H1 (cell line): ENCODE data around the gene CHTF18. TPM values are rescaled to one million over a fixed set of nuclear protein-coding genes. Genes with fewer than 3 reads are reported as not detected.

ENCODE experiments used
- CTCF ChIA-PET: fragments of 300-600 bp; sonication (Branson Sonifier 250); formaldehyde crosslinking; loops from one replicate; lab custom pipeline; 2021; ENCODE audit not compliant: partially characterized antibody; lab: Charles Lee
- POLR2A ChIA-PET: fragments of 300-600 bp; sonication (Branson Sonifier 250); formaldehyde crosslinking; loops from one replicate; lab custom pipeline; 2021; ENCODE audit warnings: inconsistent platforms; ENCODE audit not compliant: partially characterized antibody; lab: Charles Lee
- DNase-seq, 2 experiments: peaks; one replicate each; pipeline versions ENCODE4 v3.0.0 to v3.0.0-alpha.2; 2010 to 2022; ENCODE audit warnings: low spot score in 2 of 2, low read depth in 1 of 2, mixed read lengths in 1 of 2
- FAIRE-seq: peaks from 2 replicates; lab custom pipeline; 2011; peaks lifted over from hg19 to GRCh38; lab: Jason Lieb, UNC
- H2AFZ ChIP-seq: 2 replicates; pipeline ENCODE4 v1.8.1; 2012; ENCODE audit warnings: low read length, inconsistent platforms
- H2AK5ac ChIP-seq: 2 replicates; pipeline ENCODE4 v1.6.1; 2013; ENCODE audit warnings: low read depth, low read length
- H2BK120ac ChIP-seq: replicated peaks from 2 replicates; pipeline ENCODE3; 2013; ENCODE audit warnings: low read depth, low read length, inconsistent platforms
- H2BK12ac ChIP-seq: 2 replicates; pipeline ENCODE4 v1.6.1; 2013; ENCODE audit warnings: low read depth, low read length
- H2BK15ac ChIP-seq: 2 replicates; pipeline ENCODE4 v1.6.1; 2013; ENCODE audit warnings: low read length
- H2BK20ac ChIP-seq: 2 replicates; pipeline ENCODE4 v1.6.1; 2013; ENCODE audit warnings: low read length
- H2BK5ac ChIP-seq: 2 replicates; pipeline ENCODE4 v1.6.1; 2013; ENCODE audit warnings: low read depth, low read length
- H3K14ac ChIP-seq: 2 replicates; pipeline ENCODE4 v1.6.1; 2013; ENCODE audit warnings: inconsistent platforms; ENCODE audit not compliant: insufficient read length
- H3K18ac ChIP-seq: 2 replicates; pipeline ENCODE4 v1.6.1; 2013; ENCODE audit warnings: low read length; ENCODE audit errors: extremely low read depth
- H3K23ac ChIP-seq: 2 replicates; pipeline ENCODE4 v1.6.1; 2013; ENCODE audit warnings: inconsistent platforms; ENCODE audit not compliant: insufficient read length
- H3K23me2 ChIP-seq: 2 replicates; pipeline ENCODE4 v1.6.1; 2013; ENCODE audit warnings: low read depth, low read length
- H3K27ac ChIP-seq: 2 replicates; pipeline ENCODE4 v1.6.1; 2011; ENCODE audit warnings: low read depth, low read length, inconsistent platforms
- H3K27me3 ChIP-seq, 4 experiments: replicated peaks in 1 of 4; 1 replicate in 1 of 4; 2 replicates in 3 of 4; pipeline versions ENCODE4 v1.6.1 to v1.8.1; 2011 to 2013; ENCODE audit warnings: low read length in 3 of 4, mild to moderate bottlenecking in 3 of 4, inconsistent platforms in 2 of 4, mixed read lengths in 2 of 4, moderate library complexity in 1 of 4; ENCODE audit not compliant: control insufficient read depth in 3 of 4, insufficient read depth in 3 of 4; ENCODE audit errors: extremely low read depth in 1 of 4
- H3K36me3 ChIP-seq, 4 experiments: 2 replicates each; pipeline versions ENCODE4 v1.6.1 to v1.8.1; 2011 to 2013; ENCODE audit warnings: mild to moderate bottlenecking in 4 of 4, low read length in 3 of 4, moderate library complexity in 2 of 4, control low read depth in 1 of 4, inconsistent platforms in 1 of 4; ENCODE audit not compliant: insufficient read depth in 4 of 4, control insufficient read depth in 2 of 4
- H3K4ac ChIP-seq: replicated peaks from 2 replicates; pipeline ENCODE3; 2013; ENCODE audit warnings: low read length, low read depth, mixed read lengths, inconsistent platforms; ENCODE audit not compliant: insufficient read length
- H3K4me1 ChIP-seq, 4 experiments: replicated peaks in 1 of 4; 1 replicate in 1 of 4; 2 replicates in 3 of 4; pipeline versions ENCODE4 v1.6.1 to v1.8.1; 2011 to 2013; ENCODE audit warnings: low read length in 3 of 4, inconsistent platforms in 2 of 4, mixed read lengths in 1 of 4; ENCODE audit not compliant: insufficient read depth in 4 of 4, control insufficient read depth in 3 of 4
- H3K4me2 ChIP-seq, 2 experiments: 2 replicates each; pipeline versions ENCODE4 v1.6.1 to v1.8.1; 2011 to 2013; ENCODE audit warnings: low read depth in 2 of 2, low read length in 2 of 2, control low read depth in 1 of 2, inconsistent platforms in 1 of 2, mild to moderate bottlenecking in 1 of 2; ENCODE audit not compliant: insufficient read depth in 1 of 2
- H3K4me3 ChIP-seq, 4 experiments: fragments of 200-600, 300-600 bp in 1 of 4; sonication (generic), shearing (Covaris generic), sonication (Bioruptor Twin) in 1 of 4; 2 replicates each; pipeline versions ENCODE4 v1.5.1 to v1.8.1; 2011 to 2016; ENCODE audit warnings: low read length in 4 of 4, low read depth in 3 of 4, control low read depth in 2 of 4, inconsistent platforms in 2 of 4, mild to moderate bottlenecking in 2 of 4, mixed read lengths in 1 of 4, moderate library complexity in 1 of 4; ENCODE audit not compliant: insufficient read depth in 2 of 4; ENCODE audit errors: extremely low read depth in 1 of 4
- H3K56ac ChIP-seq: replicated peaks from 2 replicates; pipeline ENCODE3; 2013; ENCODE audit warnings: low read depth, mild to moderate bottlenecking, mixed read lengths, low read length, inconsistent platforms; ENCODE audit not compliant: insufficient read length
- H3K79me1 ChIP-seq: 2 replicates; pipeline ENCODE4 v1.6.1; 2013; ENCODE audit warnings: low read depth, low read length, control low read depth
- H3K79me2 ChIP-seq, 2 experiments: 2 replicates each; pipeline versions ENCODE4 v1.6.1 to v1.8.1; 2012 to 2013; ENCODE audit warnings: low read length in 2 of 2, mild to moderate bottlenecking in 2 of 2, inconsistent platforms in 1 of 2; ENCODE audit not compliant: insufficient read depth in 2 of 2, control insufficient read depth in 1 of 2
- H3K9ac ChIP-seq, 4 experiments: replicated peaks in 1 of 4; 1 replicate in 1 of 4; 2 replicates in 3 of 4; pipeline versions ENCODE4 v1.6.1 to v1.8.1; 2011 to 2013; ENCODE audit warnings: low read depth in 3 of 4, low read length in 3 of 4, control low read depth in 2 of 4, mild to moderate bottlenecking in 2 of 4, moderate library complexity in 2 of 4, inconsistent platforms in 1 of 4; ENCODE audit errors: extremely low read depth in 1 of 4
- H3K9me3 ChIP-seq, 2 experiments: 2 replicates each; pipeline versions ENCODE4 v1.6.1 to v1.8.1; 2012 to 2013; ENCODE audit warnings: mild to moderate bottlenecking in 2 of 2, moderate library complexity in 2 of 2, control low read depth in 1 of 2, inconsistent platforms in 1 of 2, low read depth in 1 of 2, low read length in 1 of 2, mixed read lengths in 1 of 2; ENCODE audit not compliant: insufficient read depth in 2 of 2
- H4K20me1 ChIP-seq, 2 experiments: replicated peaks in 1 of 2; 2 replicates each; pipeline versions ENCODE3 to v1.8.1; 2011 to 2013; ENCODE audit warnings: inconsistent platforms in 2 of 2, low read length in 2 of 2, mild to moderate bottlenecking in 1 of 2; ENCODE audit not compliant: insufficient read depth in 2 of 2, control insufficient read depth in 1 of 2
- H4K5ac ChIP-seq: 2 replicates; pipeline ENCODE4 v1.6.1; 2013; ENCODE audit warnings: low read length, low read depth, mixed read lengths, inconsistent platforms; ENCODE audit not compliant: insufficient read length
- H4K8ac ChIP-seq: 2 replicates; pipeline ENCODE4 v1.8.0; 2013; ENCODE audit warnings: mild to moderate bottlenecking, moderate library complexity, low read length, inconsistent platforms; ENCODE audit not compliant: insufficient read depth; ENCODE audit errors: extremely low read depth
- H4K91ac ChIP-seq: replicated peaks from 2 replicates; pipeline ENCODE3; 2013; ENCODE audit warnings: low read length, mixed read lengths, inconsistent platforms; ENCODE audit not compliant: insufficient read length
- BCL11A ChIP-seq, 2 experiments: IDR thresholded peaks; one replicate each; pipeline ENCODE4 v1.6.1; 2011; ENCODE audit warnings: low read depth in 2 of 2, low read length in 2 of 2, mild to moderate bottlenecking in 2 of 2
- CBX5 ChIP-seq: fragments of 300-800, 300-1000 bp; sonication (generic); IDR thresholded peaks from 2 replicates; pipeline ENCODE4 v1.7.1; 2016; ENCODE audit warnings: antibody characterized with exemption, low read length, low read depth
- CTBP2 ChIP-seq: IDR thresholded peaks from 2 replicates; pipeline ENCODE4 v1.7.0; 2011; ENCODE audit warnings: borderline replicate concordance, mild to moderate bottlenecking, moderate library complexity, mixed read lengths, low read length; ENCODE audit not compliant: insufficient read depth, insufficient read length
- JUN ChIP-seq: IDR thresholded peaks from 2 replicates; pipeline ENCODE4 v1.6.1; 2011; ENCODE audit warnings: low read depth, mild to moderate bottlenecking, improper control_type of control experiment, low read length
- NANOG ChIP-seq: IDR thresholded peaks from 2 replicates; pipeline ENCODE4 v1.6.1; 2011; ENCODE audit warnings: low read length, low read depth, mild to moderate bottlenecking, inconsistent platforms; ENCODE audit not compliant: insufficient read depth, poor library complexity, severe bottlenecking
- PHF8 ChIP-seq: fragments of 200-600 bp; sonication (generic); conservative IDR thresholded peaks from 2 replicates; pipeline ENCODE4 v1.7.1; 2012; ENCODE audit warnings: low read depth, mild to moderate bottlenecking, inconsistent platforms, low read length, moderate library complexity
- SIN3A ChIP-seq, 2 experiments: IDR thresholded peaks in 1 of 2; conservative IDR thresholded peaks in 1 of 2; 2 replicates each; pipeline ENCODE4 v1.6.1; 2011 to 2012; ENCODE audit warnings: low read length in 2 of 2, improper control_type of control experiment in 1 of 2, low read depth in 1 of 2, mild to moderate bottlenecking in 1 of 2
- SP4 ChIP-seq: IDR thresholded peaks from 2 replicates; pipeline ENCODE4 v1.6.1; 2012; ENCODE audit warnings: low read length, inconsistent platforms
- TBP ChIP-seq: IDR thresholded peaks from 2 replicates; pipeline ENCODE4 v1.6.1; 2011; ENCODE audit warnings: low read depth, low read length, improper control_type of control experiment
- TEAD4 ChIP-seq: IDR thresholded peaks from 2 replicates; pipeline ENCODE4 v1.6.1; 2012; ENCODE audit warnings: low read depth, low read length, inconsistent platforms, mixed read lengths
- WGBS, 2 experiments: shearing (Covaris generic) in 1 of 2; methylation state at CpG; one replicate each; pipeline versions ENCODE4 v1.1.6 to v1.1.7; 2013 to 2015; ENCODE audit warnings: low lambda C conversion rate in 2 of 2, mixed read lengths in 2 of 2, inconsistent platforms in 1 of 2, low coverage in 1 of 2, missing lambda C conversion rate in 1 of 2; ENCODE audit not compliant: insufficient replicate concordance in 2 of 2, insufficient coverage in 1 of 2, insufficient read length in 1 of 2; ENCODE audit errors: extremely low coverage in 1 of 2, missing lambda C conversion rate in 1 of 2; 5-methylcytosine and 5-hydroxymethylcytosine counted together
- polyA plus RNA-seq, 7 experiments: library from polyadenylated mRNA; depleted of rRNA in 3 of 7; stranded (reverse) in 5 of 7; unstranded in 2 of 7; fragments of >200 nt in 5 of 7; fragments of 200-250 nt in 2 of 7; gene quantifications; 1 replicate in 5 of 7; 2 replicates in 1 of 7; 4 replicates in 1 of 7; pipeline versions ENCODE4 v1.2.1 to v1.2.3, GENCODE V29; 2011 to 2013; ENCODE audit warnings: missing spikeins in 2 of 7, mixed read lengths in 2 of 7
- total RNA-seq: library from RNA; stranded (reverse); fragmentation: NEBNext Ultra II Directional; extraction: Animal tissue kit (Norgen Biotek cat#: 25700); gene quantifications from 2 replicates; pipeline ENCODE4 v1.2.1, GENCODE V29; 2021
- TF ChIP-seq, protein P1 (sequence below), 3 experiments: IDR thresholded peaks; 1 replicate in 2 of 3; 2 replicates in 1 of 3; pipeline versions ENCODE4 v1.5.1 to v1.6.1; 2011; ENCODE audit warnings: low read length in 3 of 3, mild to moderate bottlenecking in 3 of 3, inconsistent platforms in 2 of 3, low read depth in 1 of 3, moderate library complexity in 1 of 3; ENCODE audit not compliant: insufficient read depth in 1 of 3; ENCODE audit errors: control extremely low read depth in 1 of 3

Gene CHTF18
- total and polyA plus RNA-seq, 2 of the 8 experiments (the other 6 are each of a cell fraction or from before 2014, with no cell fraction given) = 75.3 to 104 TPM

DNA sequence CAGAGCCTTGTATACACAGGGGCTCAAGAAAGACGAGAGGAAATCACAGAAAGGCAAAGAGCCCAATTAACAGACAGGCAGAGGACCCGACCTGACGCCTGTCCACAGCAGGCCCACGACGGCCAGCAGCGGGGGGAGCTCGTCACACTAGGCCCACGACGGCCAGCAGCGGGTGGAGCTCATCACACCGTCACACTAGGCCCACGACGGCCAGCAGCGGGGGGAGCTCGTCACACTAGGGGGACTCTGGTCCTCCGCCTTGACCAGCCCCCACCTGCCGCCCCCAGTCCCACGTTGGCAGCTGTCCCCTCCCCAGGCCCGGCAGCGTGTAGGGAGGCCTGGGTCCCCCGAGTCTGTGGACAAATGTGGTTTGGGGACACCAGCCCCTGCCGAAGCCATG lies 35.8 kb downstream of the CHTF18 start:
- H2AFZ ChIP-seq = no peak overlapping the region
- H3K9me3 ChIP-seq = peaks cover 0 to 28% of the 10 kb centered on the region in 2 experiments; a peak in 1 of 4 replicates
- H3K23ac ChIP-seq = no peak overlapping the region
- no peak overlapping the region for H3K18ac ChIP-seq
- H4K5ac ChIP-seq = no peak overlapping the region
- H3K23me2 ChIP-seq = no peaks in the 10 kb centered on the region
- ChIA-PET POLR2A (no interaction called here), CTCF (interaction anchor here (1.6 kb wide), 1 partner anchor 233 kb away, joined by 8 read pairs; no protein-coding TSS in a partner anchor)
- H4K8ac ChIP-seq = peak overlapping the region; percentile 57; the same call in 1 of the 2 replicates
- no peak overlapping the region for H2BK15ac ChIP-seq
- no peak for FAIRE-seq
- DNase-seq = no peak
- H3K27ac ChIP-seq = no peak overlapping the region
- H2BK120ac ChIP-seq = no peak overlapping the region
- no peak overlapping the region for H4K91ac ChIP-seq
- peaks cover 0 to 3% of the 10 kb centered on the region in 2 experiments for H4K20me1 ChIP-seq
- no peaks in the 10 kb centered on the region for H3K27me3 ChIP-seq
- H2AK5ac ChIP-seq = no peak overlapping the region
- no peak overlapping the region for H2BK20ac ChIP-seq
- no peaks in the 10 kb centered on the region for H3K36me3 ChIP-seq
- H3K4me1 ChIP-seq = peaks cover 0 to 14% (median 0%) of the 10 kb centered on the region in 4 experiments; a peak in 2 of 7 replicates
- H3K4me3 ChIP-seq = no peak overlapping the region
- H2BK12ac ChIP-seq = no peak overlapping the region
- H2BK5ac ChIP-seq = no peak overlapping the region
- H3K4ac ChIP-seq = no peak overlapping the region
- no peak overlapping the region for H3K14ac ChIP-seq
- no peaks in the 10 kb centered on the region for H3K79me2 ChIP-seq
- no peak overlapping the region for H3K4me2 ChIP-seq
- 99% methylated on average over 12 of the region's 22 CpGs; no CpG with 5 or more reads in 1 of the 2 experiments for WGBS, 2 experiments
- no peak overlapping the region for H3K56ac ChIP-seq
- H3K79me1 ChIP-seq = no peaks in the 10 kb centered on the region
- H3K9ac ChIP-seq = no peak overlapping the region
- TF ChIP-seq SP4 (no peak), PHF8 (no peak), CTBP2 (no peak), BCL11A (IDR thresholded peaks at IDR 0.05; ENCODE audit: low read depth in 2 of 2, low read length in 2 of 2) (no peak), JUN (no peak), TEAD4 (no peak), CBX5 (no peak), SIN3A (conservative IDR thresholded peaks at IDR 0.05 in 1 of 2, IDR thresholded peaks at IDR 0.05 in 1 of 2; ENCODE audit: low read depth in 1 of 2, low read length in 2 of 2) (no peak), NANOG (no peak), TBP (no peak)
- TF ChIP-seq, protein P1, sequence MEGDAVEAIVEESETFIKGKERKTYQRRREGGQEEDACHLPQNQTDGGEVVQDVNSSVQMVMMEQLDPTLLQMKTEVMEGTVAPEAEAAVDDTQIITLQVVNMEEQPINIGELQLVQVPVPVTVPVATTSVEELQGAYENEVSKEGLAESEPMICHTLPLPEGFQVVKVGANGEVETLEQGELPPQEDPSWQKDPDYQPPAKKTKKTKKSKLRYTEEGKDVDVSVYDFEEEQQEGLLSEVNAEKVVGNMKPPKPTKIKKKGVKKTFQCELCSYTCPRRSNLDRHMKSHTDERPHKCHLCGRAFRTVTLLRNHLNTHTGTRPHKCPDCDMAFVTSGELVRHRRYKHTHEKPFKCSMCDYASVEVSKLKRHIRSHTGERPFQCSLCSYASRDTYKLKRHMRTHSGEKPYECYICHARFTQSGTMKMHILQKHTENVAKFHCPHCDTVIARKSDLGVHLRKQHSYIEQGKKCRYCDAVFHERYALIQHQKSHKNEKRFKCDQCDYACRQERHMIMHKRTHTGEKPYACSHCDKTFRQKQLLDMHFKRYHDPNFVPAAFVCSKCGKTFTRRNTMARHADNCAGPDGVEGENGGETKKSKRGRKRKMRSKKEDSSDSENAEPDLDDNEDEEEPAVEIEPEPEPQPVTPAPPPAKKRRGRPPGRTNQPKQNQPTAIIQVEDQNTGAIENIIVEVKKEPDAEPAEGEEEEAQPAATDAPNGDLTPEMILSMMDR (IDR thresholded peaks at IDR 0.05; ENCODE audit: control extremely low read depth in 1 of 3, insufficient read depth in 1 of 3, low read depth in 1 of 3, low read length in 3 of 3) = no peak
